Pancreas (tissue), 10 donors: ENCODE data around the gene CYP1B1. TPM values are rescaled to one million over a fixed set of nuclear protein-coding genes. Genes with fewer than 3 reads are reported as not detected.

Experiments used
- ATAC-seq, 4 donors: fragments of 200-7000 bp; cut with Tn5 transposase; one replicate each; pipeline versions ENCODE4 v1.8.0 to v1.9.1; 2020; ENCODE audit warnings: mild to moderate bottlenecking in 4 of 4, moderate library complexity in 4 of 4
- DNase-seq, 6 donors: peaks; one replicate each; pipeline ENCODE4 v3.0.0-alpha.2; 2020
- FAIRE-seq: peaks from 2 replicates; lab custom pipeline; 2012; peaks lifted over from hg19 to GRCh38; lab: Jason Lieb, UNC
- H3K27ac ChIP-seq, 4 donors: fragments of 200-600 bp; sonication (generic); 1 replicate in 3 of 4; 2 replicates in 1 of 4; pipeline versions ENCODE4 v1.5.0 to v1.8.0; 2020
- H3K27me3 ChIP-seq, 4 donors: fragments of 200-600 bp; one replicate each; pipeline ENCODE4 v1.8.0; 2021
- H3K36me3 ChIP-seq, 3 donors: fragments of 200-600 bp; sonication (generic) in 1 of 3; one replicate each; pipeline versions ENCODE4 v1.5.0 to v1.8.0; 2020 to 2021
- H3K4me1 ChIP-seq, 3 donors: fragments of 200-600 bp; one replicate each; pipeline ENCODE4 v1.8.0; 2021
- H3K4me3 ChIP-seq, 4 donors: fragments of 200-600 bp; sonication (generic) in 2 of 4; one replicate each; pipeline versions ENCODE4 v1.5.0 to v1.8.0; 2020 to 2021
- H3K9me3 ChIP-seq, 4 donors: fragments of 200-600 bp; one replicate each; pipeline ENCODE4 v1.8.0; 2021
- CTCF ChIP-seq, 4 donors: fragments of 200-600 bp; sonication (generic) in 3 of 4; IDR thresholded peaks; one replicate each; pipeline versions ENCODE4 v1.5.0 to v1.8.0; 2021; ENCODE audit warnings: antibody characterized with exemption in 4 of 4
- WGBS, 2 donors: extraction: QIAGEN DNeasy Blood & Tissue Kit; methylation state at CpG; one replicate each; pipeline ENCODE4 v1.1.7; 2013; 5-methylcytosine and 5-hydroxymethylcytosine counted together
- intact Hi-C, 3 donors: fragments of 100-400 bp; cut with DNase I; formaldehyde crosslinking; loops; one replicate each; pipeline versions ENCODE4 v1.11.1 to v1.14.2; 2022
- polyA plus RNA-seq, 2 donors: library from polyadenylated mRNA; stranded (reverse); fragments of 200-250 nt; gene quantifications; one replicate each; pipeline ENCODE4 v1.2.3, GENCODE V29; 2013
- total RNA-seq, 6 donors: library from RNA; stranded (reverse); fragmentation: NEBNext Ultra II Directional in 4 of 6; extraction: Animal tissue kit (Norgen Biotek cat#: 25700) in 4 of 6; gene quantifications; one replicate each; pipeline versions ENCODE4 v1.2.1 to v1.2.4, GENCODE V29; 2021 to 2023
- donor health status: healthy with polysubstance abuse.
- donor health status: DM: no; HTN: no; CAD: no; lungs with moderate emphysema.
- donor health status: DM: no; HTN: no; CAD: no.
- donor health status: control.
- donor health status: control.
- donor health status: Bipolar disorder and iron deficiency.
- donor health status: DM: yes; HTN: yes; CAD: no.
- donor health status: DM: no; HTN: no; CAD: no.
- donor health status: DM: no; HTN: no; CAD: no.
- donor health status: DM: yes; HTN: yes; CAD: no.

The CYP1B1 gene
- total and polyA plus RNA-seq, 8 donors = 0.93 to 36.3 (median 3.3) TPM

DNA sequence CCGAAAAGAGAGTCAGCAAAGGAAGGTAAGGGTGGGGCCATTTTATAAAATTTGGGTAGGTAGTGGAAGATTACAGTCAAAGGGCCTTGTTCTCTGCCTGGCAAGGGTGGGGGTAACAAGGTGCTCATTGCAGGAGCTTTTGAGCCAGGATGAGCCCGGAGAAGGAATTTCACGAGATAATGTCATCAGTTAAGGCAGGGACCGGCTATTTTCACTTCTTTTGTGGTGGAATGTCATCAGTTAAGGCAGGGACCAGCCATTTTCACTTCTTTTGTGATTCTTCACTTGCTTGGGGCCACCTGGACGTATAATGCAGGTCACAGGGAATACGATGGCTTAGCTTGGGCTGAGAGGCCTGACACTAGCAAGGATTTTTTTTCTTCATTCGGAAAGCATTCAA, 58.1 kb downstream of the CYP1B1 start:
- ATAC-seq = no peak
- no peaks in the 10 kb centered on the region for H3K4me1 ChIP-seq
- WGBS, 2 donors = 92 to 93% methylated on average over 7 of the region's 7 CpGs

More for the DNA sequence above, 58.1 kb downstream of the CYP1B1 start:
- intact Hi-C loops = no loop called here
- TF ChIP-seq CTCF (IDR thresholded peaks at IDR 0.05) = no peak
- Histone ChIP-seq H3K9me3 (no peaks in the 10 kb centered on the region), H3K27me3 (no peaks in the 10 kb centered on the region), H3K27ac (no peak overlapping the region), H3K36me3 (no peaks in the 10 kb centered on the region), H3K4me3 (no peak overlapping the region)
- no peak for DNase-seq
- FAIRE-seq = no peak

Other genes starting within 250 kb of the CYP1B1 start
- gene RMDN2, start 150.9 kb downstream of the CYP1B1 start, total RNA-seq = 1 to 10 TPM; 2.4 to 5.9 (median 3.7) TPM
- 1 to 10 TPM; 2.8 to 6.6 TPM for gene RMDN2, start 150.9 kb downstream of the CYP1B1 start, polyA plus RNA-seq